ENCODE measurements around the gene ERICH3.
"Not testable (repeated sequence)": the region's sequence is repeated elsewhere in the genome, so short reads cannot be mapped to it uniquely, and the experiment has no call there.

Gene ERICH3

GRCh38 chr1:74679811-74680210 is 6.2 kb upstream of the ERICH3 start:
- DNase-seq, result no peak

GRCh38 chr1:74677926-74678325 is 4.3 kb upstream of the ERICH3 start:
- no peak for DNase-seq

- DNase-seq, result no peak
Measured at GRCh38 chr1:74674278-74675048, 871 bp upstream of the ERICH3 start.

- DNase-seq, result not testable (repeated sequence)
Measured at GRCh38 chr1:74670866-74671265, 2.7 kb downstream of the ERICH3 start.

GRCh38 chr1:74654708-74655107 is 18.9 kb downstream of the ERICH3 start:
- DNase-seq, result no peak

- no peak for DNase-seq
Measured at GRCh38 chr1:74652711-74653139, 20.9 kb downstream of the ERICH3 start.

GRCh38 chr1:74650561-74650960 is 23.0 kb downstream of the ERICH3 start:
- no peak for DNase-seq

GRCh38 chr1:74641876-74642275 is 31.7 kb downstream of the ERICH3 start:
- DNase-seq, result no peak

- DNase-seq, result no peak
Measured at GRCh38 chr1:74641161-74641560, 32.4 kb downstream of the ERICH3 start.

- DNase-seq, result no peak
Measured at GRCh38 chr1:74637296-74637695, 36.3 kb downstream of the ERICH3 start.

GRCh38 chr1:74629283-74629682 is 44.3 kb downstream of the ERICH3 start:
- no peak for DNase-seq

- DNase-seq, result no peak
Measured at GRCh38 chr1:74623716-74624115, 49.9 kb downstream of the ERICH3 start.

- DNase-seq, result no peak
Measured at GRCh38 chr1:74620242-74620641, 53.4 kb downstream of the ERICH3 start.

GRCh38 chr1:74618974-74619373 is 54.6 kb downstream of the ERICH3 start:
- no peak for DNase-seq

- no peak for DNase-seq
Measured at GRCh38 chr1:74613894-74614293, 59.7 kb downstream of the ERICH3 start.

GRCh38 chr1:74611887-74612286 is 61.7 kb downstream of the ERICH3 start:
- DNase-seq, result no peak

GRCh38 chr1:74610961-74611360 is 62.6 kb downstream of the ERICH3 start:
- no peak for DNase-seq

GRCh38 chr1:74609810-74610371 is 63.7 kb downstream of the ERICH3 start:
- no peak for DNase-seq

GRCh38 chr1:74596717-74597116 is 76.9 kb downstream of the ERICH3 start:
- DNase-seq, result no peak

- no peak for DNase-seq
Measured at GRCh38 chr1:74593887-74594866, 79.4 kb downstream of the ERICH3 start.

- DNase-seq, result no peak
Measured at GRCh38 chr1:74592580-74593355, 80.8 kb downstream of the ERICH3 start.

GRCh38 chr1:74591949-74592348 is 81.6 kb downstream of the ERICH3 start:
- DNase-seq, result no peak

GRCh38 chr1:74590288-74590687 is 83.3 kb downstream of the ERICH3 start:
- no peak for DNase-seq
